DMS153 (cell line): ENCODE data around the gene MED13.

Experiments
- DNase-seq: peaks from one replicate; lab custom pipeline; 2025; lab: John Stamatoyannopoulos, UW

The MED13 gene, protein sequence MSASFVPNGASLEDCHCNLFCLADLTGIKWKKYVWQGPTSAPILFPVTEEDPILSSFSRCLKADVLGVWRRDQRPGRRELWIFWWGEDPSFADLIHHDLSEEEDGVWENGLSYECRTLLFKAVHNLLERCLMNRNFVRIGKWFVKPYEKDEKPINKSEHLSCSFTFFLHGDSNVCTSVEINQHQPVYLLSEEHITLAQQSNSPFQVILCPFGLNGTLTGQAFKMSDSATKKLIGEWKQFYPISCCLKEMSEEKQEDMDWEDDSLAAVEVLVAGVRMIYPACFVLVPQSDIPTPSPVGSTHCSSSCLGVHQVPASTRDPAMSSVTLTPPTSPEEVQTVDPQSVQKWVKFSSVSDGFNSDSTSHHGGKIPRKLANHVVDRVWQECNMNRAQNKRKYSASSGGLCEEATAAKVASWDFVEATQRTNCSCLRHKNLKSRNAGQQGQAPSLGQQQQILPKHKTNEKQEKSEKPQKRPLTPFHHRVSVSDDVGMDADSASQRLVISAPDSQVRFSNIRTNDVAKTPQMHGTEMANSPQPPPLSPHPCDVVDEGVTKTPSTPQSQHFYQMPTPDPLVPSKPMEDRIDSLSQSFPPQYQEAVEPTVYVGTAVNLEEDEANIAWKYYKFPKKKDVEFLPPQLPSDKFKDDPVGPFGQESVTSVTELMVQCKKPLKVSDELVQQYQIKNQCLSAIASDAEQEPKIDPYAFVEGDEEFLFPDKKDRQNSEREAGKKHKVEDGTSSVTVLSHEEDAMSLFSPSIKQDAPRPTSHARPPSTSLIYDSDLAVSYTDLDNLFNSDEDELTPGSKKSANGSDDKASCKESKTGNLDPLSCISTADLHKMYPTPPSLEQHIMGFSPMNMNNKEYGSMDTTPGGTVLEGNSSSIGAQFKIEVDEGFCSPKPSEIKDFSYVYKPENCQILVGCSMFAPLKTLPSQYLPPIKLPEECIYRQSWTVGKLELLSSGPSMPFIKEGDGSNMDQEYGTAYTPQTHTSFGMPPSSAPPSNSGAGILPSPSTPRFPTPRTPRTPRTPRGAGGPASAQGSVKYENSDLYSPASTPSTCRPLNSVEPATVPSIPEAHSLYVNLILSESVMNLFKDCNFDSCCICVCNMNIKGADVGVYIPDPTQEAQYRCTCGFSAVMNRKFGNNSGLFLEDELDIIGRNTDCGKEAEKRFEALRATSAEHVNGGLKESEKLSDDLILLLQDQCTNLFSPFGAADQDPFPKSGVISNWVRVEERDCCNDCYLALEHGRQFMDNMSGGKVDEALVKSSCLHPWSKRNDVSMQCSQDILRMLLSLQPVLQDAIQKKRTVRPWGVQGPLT (N-terminal part only)

DNA sequence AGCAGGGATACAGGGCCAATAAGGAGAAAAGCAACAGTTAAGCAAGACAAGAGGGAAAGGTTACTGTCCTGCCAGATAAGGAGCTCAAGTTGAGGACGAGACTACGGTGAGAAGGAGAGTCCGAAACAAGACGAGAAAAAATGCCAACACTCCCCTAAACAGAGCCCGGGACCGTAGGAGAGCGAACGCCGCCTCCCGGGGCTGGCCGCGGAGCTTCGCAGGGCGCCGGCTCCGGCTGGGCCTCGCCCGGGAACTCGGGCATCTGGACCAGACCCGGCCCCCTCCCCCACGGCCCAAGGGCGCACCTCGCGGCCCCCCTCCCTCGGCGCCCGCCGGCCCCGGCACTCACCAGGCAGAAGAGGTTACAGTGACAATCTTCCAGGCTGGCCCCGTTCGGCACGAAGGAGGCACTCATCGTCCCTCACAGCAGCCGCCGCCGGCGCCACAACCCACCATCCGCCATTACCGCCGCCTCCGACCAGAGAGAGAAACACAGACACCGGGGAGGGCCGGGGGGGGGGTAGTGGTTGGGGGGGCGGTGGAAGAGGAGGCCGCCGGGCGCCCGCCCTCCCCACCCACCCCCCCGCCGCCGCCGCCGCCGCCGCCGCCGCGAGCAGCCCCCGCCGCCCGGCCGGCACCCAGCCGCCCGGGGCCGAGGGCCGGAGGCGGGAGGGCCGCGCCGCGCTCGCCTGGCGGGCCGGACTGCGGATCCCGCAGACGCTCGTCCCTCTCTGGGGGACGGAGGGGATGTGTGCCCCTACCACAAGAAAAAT lies at the start of gene MED13:
TSS of gene MED13 (minus strand) at position 488 of the 773 bp plus-strand sequence. CDS start at position 415, 73 bp downstream.
- DNase-seq, result no peak

DNA sequence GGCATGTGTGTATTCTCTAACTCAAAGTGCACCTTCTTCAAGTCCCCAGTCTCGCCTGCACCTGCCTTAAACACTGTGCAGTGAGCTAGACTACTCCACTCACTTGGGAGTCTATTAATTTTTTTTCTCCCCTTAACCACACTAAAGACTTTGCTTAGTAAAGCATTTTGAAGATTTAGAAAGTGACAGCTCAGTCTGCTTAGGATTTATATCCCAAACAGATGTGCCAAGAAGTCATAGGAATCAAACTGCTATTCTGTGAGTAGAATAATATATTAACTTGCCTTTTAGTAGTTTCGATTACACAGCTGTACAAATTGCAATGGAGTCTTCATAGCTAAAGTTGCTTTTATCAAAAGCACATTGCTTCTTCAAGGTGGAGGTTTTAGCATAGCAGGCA lies 47.2 kb upstream of the MED13 start:
- no peak for DNase-seq

DNA sequence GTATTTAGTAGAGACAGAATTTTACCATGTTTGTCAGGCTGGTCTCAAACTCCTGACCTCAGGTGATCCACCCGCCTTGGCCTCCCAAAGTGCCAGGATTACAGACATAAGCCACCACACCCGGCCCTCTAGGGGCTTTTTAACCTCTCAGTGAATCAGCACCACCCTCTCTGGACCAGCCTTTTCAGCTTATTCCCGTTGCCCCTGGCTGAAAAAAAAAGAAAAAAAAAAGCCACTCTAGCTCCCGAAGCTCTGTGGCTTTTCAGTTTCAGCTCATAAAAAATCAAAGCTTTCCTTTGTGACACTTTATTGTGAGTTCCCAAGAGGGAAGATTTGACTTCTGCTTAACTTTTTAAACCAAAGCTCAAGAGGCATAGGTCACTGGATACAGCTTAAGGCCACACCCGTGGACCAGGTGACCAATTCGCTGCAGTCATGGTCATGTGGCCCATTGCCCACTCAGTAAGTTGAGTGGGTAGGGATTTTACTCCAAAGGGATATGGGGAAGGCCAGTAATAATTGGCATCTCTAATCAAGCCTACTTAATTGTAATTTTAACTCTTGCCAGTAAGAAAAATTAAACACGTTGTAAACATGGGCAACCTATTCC lies 46.6 kb upstream of the MED13 start:
- no peak for DNase-seq

DNA sequence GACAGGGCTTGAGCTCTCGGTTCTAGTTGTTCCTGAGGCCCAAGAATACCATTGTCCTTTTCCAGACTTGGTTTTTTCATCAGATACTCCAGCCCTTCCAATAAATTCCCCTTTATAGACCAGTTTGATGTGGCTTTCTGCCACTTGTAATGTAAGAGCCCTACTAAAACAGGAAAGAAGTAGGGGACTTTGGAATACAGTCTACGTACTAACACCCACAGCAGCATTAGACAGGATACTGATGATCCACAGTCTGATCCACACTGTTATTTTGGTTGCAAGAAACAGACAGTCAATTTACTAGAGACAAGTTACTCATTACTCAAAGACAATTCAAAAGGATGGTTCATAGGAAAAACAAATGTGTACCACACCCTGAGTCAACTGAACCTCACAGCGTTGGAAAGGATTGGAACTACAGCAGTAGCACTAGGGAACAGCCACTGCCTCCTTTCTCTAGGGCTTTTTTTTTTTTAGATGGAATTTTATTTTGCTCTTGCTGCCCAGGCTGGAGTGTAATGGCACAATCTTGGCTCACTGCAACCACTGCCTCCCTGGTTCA lies 45.9 kb upstream of the MED13 start:
- no peak for DNase-seq

DNA sequence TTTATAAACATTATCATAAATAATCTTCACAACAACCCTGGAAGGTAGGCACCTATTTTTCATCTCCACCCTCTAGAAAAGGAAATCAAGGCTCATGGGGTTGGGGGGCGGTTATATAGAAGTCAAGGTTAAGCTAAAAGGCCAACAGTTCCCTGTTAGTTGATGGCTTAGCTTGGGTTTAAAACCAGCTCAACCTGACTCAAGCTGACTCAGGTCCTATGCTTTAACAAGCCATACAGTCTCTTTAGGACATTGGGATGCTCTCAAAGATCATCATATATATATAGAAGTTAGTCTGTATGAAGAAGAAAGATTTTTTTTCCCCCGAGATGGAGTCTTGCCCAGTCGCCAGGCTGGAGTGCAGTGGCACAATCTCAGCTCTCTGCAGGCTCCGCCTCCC lies 44.8 kb upstream of the MED13 start:
- no peak for DNase-seq

DNA sequence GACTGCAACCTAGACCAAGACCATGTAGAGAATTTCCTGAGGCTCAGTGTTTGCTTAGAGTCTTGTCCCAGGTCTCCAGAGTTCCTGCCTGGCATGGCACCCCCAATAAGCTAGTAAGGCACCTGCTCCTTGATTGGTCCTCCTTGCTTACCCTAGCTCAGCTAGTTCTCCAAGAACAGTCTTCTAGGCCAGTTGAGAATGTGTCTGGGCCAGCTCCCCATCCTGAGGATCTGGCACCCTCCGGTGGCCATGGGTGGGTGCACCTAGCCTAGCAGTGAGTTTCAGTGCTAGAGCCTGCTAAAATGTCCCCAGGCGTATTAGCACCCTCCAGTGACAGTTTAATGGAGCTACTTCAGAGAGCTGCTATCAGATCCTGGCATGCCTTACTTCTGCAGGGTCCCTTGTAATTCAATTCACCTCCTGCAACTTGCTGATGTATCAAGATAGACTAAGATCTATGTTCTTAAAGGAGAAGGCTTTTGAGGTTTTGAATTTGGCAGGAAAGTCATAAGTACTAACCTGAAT lies 44.4 kb upstream of the MED13 start:
- DNase-seq, result peak; percentile 6

DNA sequence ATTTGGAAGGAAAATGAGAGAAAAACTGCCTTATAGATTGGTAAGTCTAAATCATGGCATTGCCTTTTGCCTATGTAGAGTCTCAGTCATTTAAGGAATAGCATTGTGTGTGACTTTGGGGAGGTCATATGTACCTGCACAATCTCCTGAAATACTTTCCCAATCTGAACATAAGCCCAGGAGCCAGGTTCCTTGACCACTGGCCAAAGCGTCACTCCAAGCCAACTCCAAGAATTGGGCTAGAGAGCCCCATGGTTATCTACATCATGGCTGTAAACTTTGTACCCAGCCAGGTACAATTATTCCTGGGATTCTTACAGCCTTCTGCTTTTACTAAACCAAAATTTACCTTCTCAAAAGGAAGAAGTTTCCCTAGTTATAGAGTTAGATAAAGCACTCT lies 40.8 kb upstream of the MED13 start:
- DNase-seq, result no peak

DNA sequence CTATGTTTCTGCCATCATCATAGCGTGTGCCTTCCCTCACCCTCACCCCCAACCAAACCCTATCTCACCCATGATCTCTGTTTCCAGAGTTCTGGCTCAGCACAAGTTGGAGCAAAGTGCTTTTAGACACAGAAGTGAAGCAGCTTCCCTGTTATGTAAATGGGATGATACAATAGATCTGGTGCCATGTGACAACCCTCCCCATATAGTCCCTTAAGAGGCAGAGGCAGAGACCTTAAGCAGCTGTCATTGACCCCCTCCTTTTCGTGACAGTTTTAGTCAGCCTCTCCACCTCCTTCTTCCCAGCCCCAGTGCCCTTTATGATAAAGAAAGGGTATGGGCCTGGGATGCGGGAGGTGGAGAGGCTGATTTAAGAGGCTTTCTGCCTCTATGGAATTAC lies 40.3 kb upstream of the MED13 start:
- DNase-seq, result no peak

DNA sequence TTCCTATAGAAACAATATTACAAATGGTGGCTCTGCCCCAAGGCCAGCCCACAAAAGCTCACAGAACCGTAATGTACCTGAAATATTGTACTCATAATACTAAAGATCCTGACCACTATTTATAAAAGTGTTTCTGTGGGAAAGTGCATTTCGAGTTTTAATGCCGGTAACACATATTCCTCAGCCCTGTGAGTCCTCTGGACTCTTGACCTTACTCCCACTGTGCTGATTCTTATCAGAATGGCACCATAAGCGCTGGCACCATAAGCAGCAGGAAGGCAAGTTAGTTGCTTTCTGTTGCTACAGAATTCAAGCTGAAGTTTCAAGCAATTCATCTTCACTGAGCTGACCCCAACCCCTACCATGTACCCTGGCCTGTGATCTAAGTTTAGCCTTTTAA lies 36.4 kb upstream of the MED13 start:
- DNase-seq, result no peak

DNA sequence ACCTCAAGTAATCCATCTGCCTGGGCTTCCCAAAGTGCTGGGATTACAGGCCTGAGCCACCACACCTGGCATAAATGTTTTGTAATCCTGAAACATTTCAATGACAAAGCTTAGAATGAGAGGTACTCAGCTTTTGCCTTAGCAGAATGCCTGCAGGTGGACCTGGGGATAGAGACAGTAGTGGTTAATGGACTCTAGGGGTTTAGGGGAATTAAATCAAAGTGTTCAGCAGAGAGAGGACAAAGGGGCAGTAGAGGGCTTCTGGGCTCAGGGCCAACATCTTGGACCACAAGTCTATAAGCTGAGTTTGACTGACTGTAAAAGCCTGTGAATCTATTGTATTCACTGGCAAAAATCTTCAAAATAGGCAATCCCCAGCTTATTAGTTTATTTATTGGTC lies 36.0 kb upstream of the MED13 start:
- DNase-seq, result no peak

DNA sequence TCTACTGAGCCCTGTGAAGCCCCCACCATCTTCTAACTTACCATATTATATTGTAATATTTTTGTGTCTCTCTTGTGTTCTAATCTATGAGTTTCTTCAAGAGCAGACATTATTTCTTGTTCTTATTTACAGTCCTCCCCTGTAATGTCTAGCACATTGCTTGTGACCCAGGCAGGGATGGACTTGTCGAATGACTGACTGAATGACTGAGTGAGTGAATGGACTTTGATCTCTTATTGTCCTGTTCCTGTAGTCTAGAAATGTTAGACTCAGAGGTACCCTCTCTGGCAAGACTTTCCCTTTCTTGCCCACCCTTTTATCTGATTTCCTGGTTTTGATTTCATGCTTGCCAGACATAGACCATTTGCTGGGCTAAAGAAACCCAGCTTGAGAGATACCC lies 35.0 kb upstream of the MED13 start:
- no peak for DNase-seq

DNA sequence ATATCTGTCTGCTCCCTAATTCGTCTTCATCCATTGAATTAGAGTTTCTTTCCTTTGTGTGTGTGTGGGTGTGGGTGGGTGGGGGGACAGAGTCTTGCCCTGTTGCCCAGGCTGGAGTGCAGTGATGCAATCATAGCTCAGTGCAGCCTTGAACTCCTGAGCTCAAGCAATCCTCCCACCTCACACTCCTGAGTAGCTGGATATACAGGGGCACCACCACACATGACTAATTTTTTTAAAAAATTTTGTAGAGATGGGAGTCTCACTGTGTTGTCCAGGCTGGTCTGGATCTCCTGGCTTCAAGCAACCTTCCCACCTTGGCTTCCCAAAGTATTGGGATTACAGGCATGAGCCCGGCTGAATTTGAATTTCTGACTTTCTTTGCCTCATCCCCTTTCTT lies 34.5 kb upstream of the MED13 start:
- DNase-seq, result no peak

DNA sequence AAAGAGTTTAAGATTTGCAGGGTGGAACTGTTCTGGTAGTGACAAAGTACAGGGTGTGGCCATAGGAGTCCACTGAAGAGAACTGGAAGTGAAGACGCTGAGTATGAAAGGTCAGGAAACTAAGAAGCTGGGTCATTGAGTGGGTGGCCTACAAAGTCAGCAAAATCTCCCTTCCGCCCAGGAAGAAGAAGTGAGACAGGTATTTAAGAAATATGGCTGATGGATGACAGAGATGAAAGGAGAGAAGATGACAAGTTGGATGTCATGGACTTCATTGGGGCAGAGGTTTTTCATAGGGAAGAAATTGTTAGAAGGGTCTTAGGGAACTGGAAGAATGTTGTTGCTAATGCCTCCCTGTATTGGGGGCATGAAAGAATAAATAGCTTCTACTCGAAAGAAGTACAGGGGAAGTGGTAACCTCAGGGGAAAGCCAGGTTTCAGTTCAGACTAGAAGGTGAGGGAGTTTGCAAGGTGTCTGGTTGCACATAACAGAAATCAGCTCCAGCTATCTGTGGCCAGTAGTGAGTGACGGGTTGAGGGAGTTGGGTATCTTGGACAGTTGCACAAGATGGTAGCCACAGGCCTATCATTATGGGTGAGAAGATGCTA lies 33.6 kb upstream of the MED13 start:
- no peak for DNase-seq

DNA sequence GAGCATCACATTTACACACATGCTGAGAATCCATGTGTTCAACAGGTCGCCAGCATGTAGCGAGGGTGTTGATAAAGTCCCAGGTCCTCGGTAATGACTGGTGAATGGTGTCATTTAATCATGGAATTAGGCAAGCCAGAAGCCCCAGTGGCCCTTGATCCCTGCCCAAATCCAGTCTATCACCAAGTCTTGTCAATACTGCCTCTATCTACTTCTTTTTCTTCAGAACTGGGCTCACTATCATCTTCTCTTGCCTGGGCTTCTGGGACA lies 31.3 kb upstream of the MED13 start:
- no peak for DNase-seq

DNA sequence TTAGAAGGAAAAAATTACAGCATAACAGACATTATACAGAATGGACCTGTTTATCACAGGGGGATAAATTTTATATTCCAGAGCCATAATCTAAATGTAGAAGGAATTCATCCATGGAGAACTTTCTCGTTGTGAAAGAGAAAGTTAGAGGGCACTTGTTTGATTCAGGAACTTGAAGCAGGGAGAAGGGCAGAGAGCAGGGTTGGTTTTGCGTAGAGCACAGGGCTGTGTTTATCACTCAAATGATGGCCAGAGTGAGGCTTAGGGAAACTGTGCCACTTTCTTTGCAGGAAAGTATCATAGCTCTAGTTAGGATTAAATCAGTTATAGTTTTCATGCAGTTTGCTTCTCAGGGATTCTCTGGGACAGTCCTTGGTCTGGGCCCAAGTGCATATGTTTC lies 29.1 kb upstream of the MED13 start:
- DNase-seq, result no peak

DNA sequence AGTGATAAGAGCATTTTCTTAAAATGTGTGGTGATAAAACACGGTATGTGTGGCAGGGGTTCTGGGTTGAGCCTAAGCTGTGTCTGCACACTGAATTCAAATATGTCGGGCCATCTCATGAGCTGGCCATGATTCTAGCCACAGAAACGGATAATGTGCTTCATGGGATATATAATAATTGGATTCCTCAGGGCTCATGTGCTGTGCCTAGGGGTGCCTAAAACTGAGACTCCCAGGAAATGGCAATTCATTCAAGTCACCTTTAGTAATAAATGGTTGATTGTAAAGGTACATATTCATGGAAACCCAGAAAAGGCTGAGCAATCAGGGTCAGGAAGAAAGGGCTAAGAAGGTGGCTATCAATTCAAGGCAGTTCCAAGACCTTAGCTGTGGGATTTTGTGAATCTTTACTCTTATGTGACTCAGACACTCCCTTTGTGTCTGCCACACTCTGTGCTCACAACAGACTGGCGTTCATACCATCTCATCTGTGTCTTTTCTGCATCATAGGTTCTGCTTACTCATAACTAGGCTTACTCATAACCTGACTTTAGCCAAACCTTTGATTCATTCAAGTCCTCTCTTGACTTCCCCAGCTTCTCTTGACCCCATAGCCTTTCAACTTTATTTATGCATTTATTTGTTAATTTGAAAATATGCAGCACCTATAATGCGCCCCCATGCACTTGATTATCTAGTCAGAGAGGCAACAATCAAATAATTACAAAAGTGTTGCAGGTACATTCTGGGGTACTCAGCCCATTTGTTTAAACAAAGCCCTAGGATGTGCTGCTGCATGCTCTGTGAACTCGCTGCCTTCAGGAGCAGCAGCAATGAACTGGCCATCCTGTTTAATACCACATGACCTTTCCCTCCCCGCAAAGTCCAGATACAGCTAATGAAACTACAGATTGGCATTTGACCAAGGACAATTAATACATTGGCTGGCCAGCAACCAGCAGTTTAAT lies 28.4 kb upstream of the MED13 start:
- DNase-seq, result no peak

DNA sequence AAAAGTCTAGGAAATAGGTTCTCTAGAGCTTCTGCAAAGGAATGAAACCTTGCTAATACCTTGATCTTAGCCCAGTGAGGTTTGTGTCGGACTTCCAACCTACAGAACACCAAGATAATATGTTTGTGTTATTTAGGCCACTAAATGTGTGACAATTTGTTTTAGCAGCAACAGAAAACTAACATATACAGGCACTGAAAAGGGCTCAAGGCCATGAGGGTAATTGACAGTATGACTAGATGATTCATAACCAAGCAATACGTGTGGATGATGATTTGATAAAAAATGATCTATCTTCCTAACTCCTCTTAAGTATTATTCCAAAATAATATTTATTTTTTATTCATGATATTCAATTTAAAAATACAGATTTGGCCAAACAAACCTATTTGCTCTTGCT lies 27.7 kb upstream of the MED13 start:
- no peak for DNase-seq

DNA sequence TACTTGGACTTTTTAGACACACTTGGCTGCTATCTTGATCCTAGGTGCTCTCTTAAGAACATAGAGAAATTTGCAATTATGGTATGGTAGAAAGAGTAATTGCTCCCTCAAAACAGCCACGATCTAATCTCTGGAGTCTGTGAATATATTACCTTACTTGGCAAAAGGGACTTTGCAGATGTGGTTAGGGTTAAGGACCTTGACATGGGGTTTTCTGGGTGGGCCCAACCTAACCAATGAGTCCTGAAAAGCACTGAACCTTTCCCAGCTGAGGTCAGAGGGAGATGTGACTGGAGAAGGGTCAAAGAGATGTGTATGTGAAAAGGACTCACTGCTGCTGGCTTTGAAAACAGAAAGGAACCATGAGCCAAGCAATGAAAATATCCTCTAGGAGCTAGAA lies 26.7 kb upstream of the MED13 start:
- no peak for DNase-seq

DNA sequence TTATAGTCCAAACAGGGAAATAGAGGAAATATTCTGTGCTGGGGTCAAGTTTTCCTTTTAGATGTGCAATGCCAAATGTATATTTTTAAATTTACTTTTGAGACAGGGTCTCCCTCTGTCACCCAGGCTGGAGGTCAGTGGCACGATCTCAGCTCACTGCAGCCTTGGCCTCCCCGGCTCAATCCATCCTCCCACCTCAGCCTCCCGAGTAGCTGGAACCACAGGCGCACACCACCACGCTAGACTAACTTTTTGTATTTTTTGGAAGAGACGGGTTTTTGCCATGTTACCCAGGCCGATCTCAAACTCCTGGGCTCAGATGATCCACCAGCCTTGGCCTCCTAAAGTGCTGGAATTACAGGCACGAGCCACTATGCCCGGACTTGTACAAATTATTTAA lies 25.8 kb upstream of the MED13 start:
- DNase-seq, result no peak
